ENCODE data around the gene UBTD2.

DNA sequence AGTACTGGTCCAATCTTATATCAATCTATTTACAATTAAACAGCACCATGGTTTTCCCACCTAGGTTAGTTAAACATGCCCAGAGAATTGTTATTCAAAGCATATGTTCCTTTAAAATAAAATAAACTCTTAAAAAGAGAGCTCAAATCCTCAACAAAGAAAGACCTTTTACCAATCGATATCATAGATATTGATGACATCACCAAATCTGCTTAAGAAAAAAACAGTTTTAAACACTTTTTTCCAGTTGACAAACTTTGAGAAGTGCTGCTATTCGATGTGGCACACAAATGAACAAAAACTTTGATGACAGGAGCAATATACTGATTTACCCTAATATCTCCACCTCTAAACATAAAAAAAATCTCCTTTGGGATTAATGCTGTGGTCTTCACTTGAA lies 73.8 kb downstream of the UBTD2 start:
- TF ChIP-seq, protein P1, sequence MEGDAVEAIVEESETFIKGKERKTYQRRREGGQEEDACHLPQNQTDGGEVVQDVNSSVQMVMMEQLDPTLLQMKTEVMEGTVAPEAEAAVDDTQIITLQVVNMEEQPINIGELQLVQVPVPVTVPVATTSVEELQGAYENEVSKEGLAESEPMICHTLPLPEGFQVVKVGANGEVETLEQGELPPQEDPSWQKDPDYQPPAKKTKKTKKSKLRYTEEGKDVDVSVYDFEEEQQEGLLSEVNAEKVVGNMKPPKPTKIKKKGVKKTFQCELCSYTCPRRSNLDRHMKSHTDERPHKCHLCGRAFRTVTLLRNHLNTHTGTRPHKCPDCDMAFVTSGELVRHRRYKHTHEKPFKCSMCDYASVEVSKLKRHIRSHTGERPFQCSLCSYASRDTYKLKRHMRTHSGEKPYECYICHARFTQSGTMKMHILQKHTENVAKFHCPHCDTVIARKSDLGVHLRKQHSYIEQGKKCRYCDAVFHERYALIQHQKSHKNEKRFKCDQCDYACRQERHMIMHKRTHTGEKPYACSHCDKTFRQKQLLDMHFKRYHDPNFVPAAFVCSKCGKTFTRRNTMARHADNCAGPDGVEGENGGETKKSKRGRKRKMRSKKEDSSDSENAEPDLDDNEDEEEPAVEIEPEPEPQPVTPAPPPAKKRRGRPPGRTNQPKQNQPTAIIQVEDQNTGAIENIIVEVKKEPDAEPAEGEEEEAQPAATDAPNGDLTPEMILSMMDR (IDR thresholded peaks at IDR 0.05), result no peak
- no peak for TF ChIP-seq POLR2A (IDR thresholded peaks at IDR 0.05)
